ENCODE measurements around the gene HS2ST1.

HS2ST1 gene

GRCh38 chr1:87130438-87130837, 216.0 kb downstream of the HS2ST1 start:
- Mint-ChIP-seq H3K4me3 (no peak overlapping the region), H3K36me3 (no peaks in the 10 kb centered on the region), H3K27ac (no peak overlapping the region), H3K9me3 (no peaks in the 10 kb centered on the region), H3K4me1 (peaks cover 13% of the 10 kb centered on the region)
- no peak for ATAC-seq
- DNase-seq (ENCODE audit: low spot score in 2 of 2): no peak

GRCh38 chr1:87131809-87132283, 217.4 kb downstream of the HS2ST1 start:
- Mint-ChIP-seq H3K27ac (no peak overlapping the region), H3K9me3 (no peaks in the 10 kb centered on the region), H3K36me3 (no peaks in the 10 kb centered on the region), H3K4me1 (peaks cover 13% of the 10 kb centered on the region), H3K4me3 (peak overlapping the region; percentile 69)
- DNase-seq (ENCODE audit: low spot score in 2 of 2) (peak; percentile 73 to 84), ATAC-seq (peak; percentile 87)

GRCh38 chr1:87132284-87132870, 217.9 kb downstream of the HS2ST1 start:
- H3K27ac Mint-ChIP-seq: no peak overlapping the region
- H3K4me3 Mint-ChIP-seq: peak overlapping the region; percentile 69
- DNase-seq (ENCODE audit: low spot score in 2 of 2): no peak
- no peaks in the 10 kb centered on the region for H3K36me3 Mint-ChIP-seq
- ATAC-seq: peak; percentile 33
- peaks cover 13% of the 10 kb centered on the region for H3K4me1 Mint-ChIP-seq
- H3K9me3 Mint-ChIP-seq: no peaks in the 10 kb centered on the region

- no peak overlapping the region for H3K4me3 Mint-ChIP-seq
- ATAC-seq (no peak), DNase-seq (ENCODE audit: low spot score in 2 of 2) (no peak)
- no peaks in the 10 kb centered on the region for H3K9me3 Mint-ChIP-seq
- H3K27ac Mint-ChIP-seq: no peak overlapping the region
- H3K36me3 Mint-ChIP-seq: no peaks in the 10 kb centered on the region
- H3K4me1 Mint-ChIP-seq: peaks cover 13% of the 10 kb centered on the region
Measured at GRCh38 chr1:87134061-87134460, 219.6 kb downstream of the HS2ST1 start.

- peaks cover 13% of the 10 kb centered on the region for H3K4me1 Mint-ChIP-seq
- H3K9me3 Mint-ChIP-seq: no peaks in the 10 kb centered on the region
- no peak overlapping the region for H3K27ac Mint-ChIP-seq
- H3K4me3 Mint-ChIP-seq: no peak overlapping the region
- ATAC-seq: no peak
- no peak for DNase-seq (ENCODE audit: low spot score in 2 of 2)
- H3K36me3 Mint-ChIP-seq: no peaks in the 10 kb centered on the region
Measured at GRCh38 chr1:87134625-87135328, 220.3 kb downstream of the HS2ST1 start.

GRCh38 chr1:87135329-87135712, 220.9 kb downstream of the HS2ST1 start:
- peaks cover 13% of the 10 kb centered on the region for H3K4me1 Mint-ChIP-seq

GRCh38 chr1:87136607-87137341, 222.3 kb downstream of the HS2ST1 start:
- Mint-ChIP-seq H3K27ac (no peak overlapping the region), H3K36me3 (no peaks in the 10 kb centered on the region), H3K4me3 (no peak overlapping the region), H3K4me1 (peaks cover 9% of the 10 kb centered on the region), H3K9me3 (no peaks in the 10 kb centered on the region)
- no peak for ATAC-seq
- DNase-seq (ENCODE audit: low spot score in 2 of 2): no peak

More at GRCh38 chr1:87135329-87135712, 220.9 kb downstream of the HS2ST1 start:
- Mint-ChIP-seq H3K4me3 (no peak overlapping the region), H3K27ac (no peak overlapping the region), H3K9me3 (no peaks in the 10 kb centered on the region), H3K36me3 (no peaks in the 10 kb centered on the region)
- DNase-seq (ENCODE audit: low spot score in 2 of 2) (no peak), ATAC-seq (no peak)

GRCh38 chr1:87137342-87137739, 222.9 kb downstream of the HS2ST1 start:
- Mint-ChIP-seq H3K27ac (no peak overlapping the region), H3K4me3 (no peak overlapping the region), H3K4me1 (peaks cover 6% of the 10 kb centered on the region), H3K9me3 (no peaks in the 10 kb centered on the region), H3K36me3 (no peaks in the 10 kb centered on the region)
- DNase-seq (ENCODE audit: low spot score in 2 of 2): no peak
- no peak for ATAC-seq

- Mint-ChIP-seq H3K27ac (no peak overlapping the region), H3K4me3 (no peak overlapping the region), H3K9me3 (no peaks in the 10 kb centered on the region), H3K36me3 (no peaks in the 10 kb centered on the region), H3K4me1 (no peaks in the 10 kb centered on the region)
- ATAC-seq (no peak), DNase-seq (ENCODE audit: low spot score in 2 of 2) (no peak)
Measured at GRCh38 chr1:87140831-87141540, 226.6 kb downstream of the HS2ST1 start.

- no peak for ATAC-seq
- Mint-ChIP-seq H3K9me3 (no peaks in the 10 kb centered on the region), H3K36me3 (no peaks in the 10 kb centered on the region), H3K4me1 (no peaks in the 10 kb centered on the region), H3K27ac (no peak overlapping the region), H3K4me3 (no peak overlapping the region)
- DNase-seq (ENCODE audit: low spot score in 2 of 2): no peak
Measured at GRCh38 chr1:87141556-87141955, 227.1 kb downstream of the HS2ST1 start.

- DNase-seq (ENCODE audit: low spot score in 2 of 2): no peak
- H3K36me3 Mint-ChIP-seq: no peaks in the 10 kb centered on the region
- ATAC-seq: no peak
- no peaks in the 10 kb centered on the region for H3K4me1 Mint-ChIP-seq
- no peaks in the 10 kb centered on the region for H3K9me3 Mint-ChIP-seq
- no peak overlapping the region for H3K27ac Mint-ChIP-seq
- H3K4me3 Mint-ChIP-seq: no peak overlapping the region
Measured at GRCh38 chr1:87143413-87144135, 229.1 kb downstream of the HS2ST1 start.

- no peak overlapping the region for H3K27ac Mint-ChIP-seq
- H3K36me3 Mint-ChIP-seq: no peaks in the 10 kb centered on the region
- DNase-seq (ENCODE audit: low spot score in 2 of 2) (no peak), ATAC-seq (no peak)
- no peak overlapping the region for H3K4me3 Mint-ChIP-seq
- no peaks in the 10 kb centered on the region for H3K9me3 Mint-ChIP-seq
- H3K4me1 Mint-ChIP-seq: no peaks in the 10 kb centered on the region
Measured at GRCh38 chr1:87144316-87144895, 230.0 kb downstream of the HS2ST1 start.

GRCh38 chr1:87144981-87145380, 230.5 kb downstream of the HS2ST1 start:
- H3K27ac Mint-ChIP-seq: no peak overlapping the region
- DNase-seq (ENCODE audit: low spot score in 2 of 2): no peak
- ATAC-seq: no peak
- H3K4me3 Mint-ChIP-seq: no peak overlapping the region
- H3K4me1 Mint-ChIP-seq: no peaks in the 10 kb centered on the region
- no peaks in the 10 kb centered on the region for H3K36me3 Mint-ChIP-seq
- H3K9me3 Mint-ChIP-seq: no peaks in the 10 kb centered on the region

GRCh38 chr1:87146538-87146937, 232.1 kb downstream of the HS2ST1 start:
- no peak overlapping the region for H3K4me3 Mint-ChIP-seq
- H3K27ac Mint-ChIP-seq: no peak overlapping the region
- ATAC-seq (no peak), DNase-seq (ENCODE audit: low spot score in 2 of 2) (no peak)
- H3K4me1 Mint-ChIP-seq: peaks cover 4% of the 10 kb centered on the region
- H3K9me3 Mint-ChIP-seq: no peaks in the 10 kb centered on the region
- H3K36me3 Mint-ChIP-seq: no peaks in the 10 kb centered on the region

Measured in stimulated activated effector memory CD8-positive, alpha-beta T cell treated with anti-CD3 and anti-CD28 coated beads, Interleukin-12 subunit alpha, Interleukin-12 subunit beta, amount 100 ng/mL, for 72 hours (primary cell).